HG02981 (cell line): ENCODE results near the gene CHAC1.
"Not testable (repeated sequence)": the region's sequence is repeated elsewhere in the genome, so short reads cannot be mapped to it uniquely, and the experiment has no call there.

Experiments used
- ATAC-seq: cut with Tn5 transposase; IDR thresholded peaks from one replicate; pipeline ENCODE4 v1.9.1; 2021; ENCODE audit warnings: mild to moderate bottlenecking, moderate library complexity; ENCODE audit not compliant: unreplicated experiment

Gene CHAC1

DNA sequence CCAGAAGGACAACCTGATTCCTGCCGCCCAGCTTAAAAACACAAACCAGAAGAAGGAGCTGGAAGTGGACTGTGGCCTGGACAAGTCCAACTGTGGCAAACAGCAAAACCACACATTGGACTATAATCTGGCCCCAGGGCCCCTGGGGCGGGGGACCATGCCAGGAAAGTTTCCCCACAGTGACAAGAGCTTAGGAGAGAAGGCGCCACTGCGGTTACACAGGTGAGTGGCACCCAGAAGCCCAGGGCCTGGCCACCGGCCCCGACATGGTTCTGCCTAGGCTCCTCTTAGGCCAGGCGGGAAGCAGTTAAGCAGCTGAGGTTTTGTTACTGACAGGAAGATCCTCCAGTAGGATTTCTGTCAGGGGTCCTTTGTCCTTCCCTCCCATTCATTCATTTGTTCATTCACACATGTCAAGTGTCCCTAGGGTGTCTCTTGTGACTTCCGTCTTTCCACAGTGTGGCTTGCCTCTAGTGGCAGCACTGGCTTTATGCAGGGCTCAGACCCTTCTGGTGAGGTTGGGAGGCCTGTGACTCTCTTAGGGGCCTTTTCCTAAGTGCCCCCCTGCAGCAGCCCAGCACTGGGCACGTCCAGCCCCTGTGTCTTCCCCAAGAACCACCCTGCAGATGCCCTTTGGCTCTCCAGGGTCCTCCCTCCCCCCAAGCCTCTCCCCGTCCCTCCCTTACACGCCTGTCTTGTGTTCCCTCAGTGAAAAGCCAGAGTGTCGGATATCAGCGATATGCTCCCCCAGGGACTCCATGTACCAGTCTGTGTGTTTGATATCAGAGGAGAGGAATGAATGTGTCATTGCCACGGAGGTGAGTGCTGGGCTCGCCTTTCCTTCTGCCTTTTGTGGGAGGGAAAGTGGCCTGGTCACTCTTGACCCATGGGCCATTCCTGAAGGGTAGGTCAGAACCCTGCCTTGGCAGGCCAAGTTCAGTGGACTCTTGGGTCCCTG is 16.3 kb upstream of the CHAC1 start:
- ATAC-seq, result no peak

DNA sequence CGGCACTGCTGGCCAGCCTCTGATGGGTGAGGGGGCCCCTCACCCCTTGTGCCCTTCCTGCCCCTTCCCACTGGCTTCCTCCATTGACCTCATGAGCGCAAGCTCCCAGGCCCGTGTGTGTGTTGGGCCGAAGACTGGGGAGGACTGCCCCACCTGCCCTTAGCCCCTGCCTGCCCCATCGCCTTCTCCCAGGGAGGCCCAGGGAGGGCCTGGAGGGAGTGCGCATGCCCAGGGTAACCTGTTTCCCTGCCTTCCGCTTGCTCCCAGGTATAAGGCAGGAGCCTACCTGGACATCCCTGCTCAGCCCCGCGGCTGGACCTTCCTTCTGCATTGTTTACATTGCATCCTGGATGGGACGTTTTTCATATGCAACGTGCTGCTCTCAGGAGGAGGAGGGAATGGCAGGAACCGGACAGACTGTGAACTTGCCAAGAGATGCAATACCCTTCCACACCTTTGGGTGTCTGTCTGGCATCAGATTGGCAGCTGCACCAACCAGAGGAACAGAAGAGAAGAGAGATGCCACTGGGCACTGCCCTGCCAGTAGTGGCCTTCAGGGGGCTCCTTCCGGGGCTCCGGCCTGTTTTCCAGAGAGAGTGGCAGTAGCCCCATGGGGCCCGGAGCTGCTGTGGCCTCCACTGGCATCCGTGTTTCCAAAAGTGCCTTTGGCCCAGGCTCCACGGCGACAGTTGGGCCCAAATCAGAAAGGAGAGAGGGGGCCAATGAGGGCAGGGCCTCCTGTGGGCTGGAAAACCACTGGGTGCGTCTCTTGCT is 15.3 kb upstream of the CHAC1 start:
- ATAC-seq, result no peak

DNA sequence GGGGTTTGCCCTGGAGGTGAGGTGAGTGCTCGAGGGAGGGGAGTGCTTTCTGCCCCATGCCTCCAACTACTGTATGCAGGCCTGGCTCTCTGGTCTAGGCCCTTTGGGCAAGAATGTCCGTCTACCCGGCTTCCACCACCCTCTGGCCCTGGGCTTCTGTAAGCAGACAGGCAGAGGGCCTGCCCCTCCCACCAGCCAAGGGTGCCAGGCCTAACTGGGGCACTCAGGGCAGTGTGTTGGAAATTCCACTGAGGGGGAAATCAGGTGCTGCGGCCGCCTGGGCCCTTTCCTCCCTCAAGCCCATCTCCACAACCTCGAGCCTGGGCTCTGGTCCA is 14.8 kb upstream of the CHAC1 start:
- ATAC-seq, result no peak

DNA sequence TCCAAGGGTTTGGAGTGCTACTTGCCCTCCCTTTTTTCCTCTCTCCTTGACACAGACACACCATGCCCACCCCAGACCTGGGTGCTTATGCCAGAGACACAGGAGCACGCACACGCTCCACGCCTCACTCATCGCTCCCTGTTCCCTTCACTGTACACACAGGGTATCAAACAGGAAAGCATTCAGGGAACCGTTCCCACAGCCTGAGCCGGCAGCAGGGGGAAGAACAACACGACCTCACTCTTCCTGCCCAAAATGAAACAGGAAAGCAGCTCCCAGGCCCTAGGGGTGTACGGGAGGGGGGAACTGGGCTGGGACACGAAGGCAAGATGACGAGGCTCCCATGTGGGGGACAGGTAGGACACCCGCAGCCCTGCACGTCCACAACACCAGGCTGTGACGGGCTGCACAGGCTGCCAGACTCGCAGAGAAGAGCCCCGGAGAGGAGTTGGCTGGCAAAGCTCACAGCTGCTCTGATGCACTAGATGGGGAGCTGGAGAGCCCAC is 12.9 kb upstream of the CHAC1 start:
- ATAC-seq, result no peak

DNA sequence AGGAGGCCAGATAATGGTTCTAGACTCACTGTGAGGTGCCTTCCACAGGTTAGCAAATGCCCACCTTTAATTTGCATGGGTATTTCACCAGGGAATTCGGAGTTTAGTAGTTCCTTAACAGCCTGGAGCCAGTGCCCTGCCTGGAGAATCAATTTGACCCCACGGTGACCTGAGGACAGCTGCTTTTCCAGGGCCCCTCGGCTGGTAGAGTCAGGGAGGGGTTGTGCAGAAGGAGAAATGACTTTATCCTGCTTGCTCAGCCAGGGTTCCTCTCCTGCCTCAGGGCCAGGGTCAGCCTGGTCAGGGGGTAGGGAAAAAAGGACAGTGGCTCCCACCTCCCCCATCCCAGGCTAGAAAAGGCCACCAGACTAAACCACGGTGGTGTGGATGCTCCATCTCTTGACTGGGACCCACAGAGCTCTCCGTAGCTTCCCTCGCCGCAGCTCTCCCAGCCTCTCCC is 12.2 kb upstream of the CHAC1 start:
- no peak for ATAC-seq

DNA sequence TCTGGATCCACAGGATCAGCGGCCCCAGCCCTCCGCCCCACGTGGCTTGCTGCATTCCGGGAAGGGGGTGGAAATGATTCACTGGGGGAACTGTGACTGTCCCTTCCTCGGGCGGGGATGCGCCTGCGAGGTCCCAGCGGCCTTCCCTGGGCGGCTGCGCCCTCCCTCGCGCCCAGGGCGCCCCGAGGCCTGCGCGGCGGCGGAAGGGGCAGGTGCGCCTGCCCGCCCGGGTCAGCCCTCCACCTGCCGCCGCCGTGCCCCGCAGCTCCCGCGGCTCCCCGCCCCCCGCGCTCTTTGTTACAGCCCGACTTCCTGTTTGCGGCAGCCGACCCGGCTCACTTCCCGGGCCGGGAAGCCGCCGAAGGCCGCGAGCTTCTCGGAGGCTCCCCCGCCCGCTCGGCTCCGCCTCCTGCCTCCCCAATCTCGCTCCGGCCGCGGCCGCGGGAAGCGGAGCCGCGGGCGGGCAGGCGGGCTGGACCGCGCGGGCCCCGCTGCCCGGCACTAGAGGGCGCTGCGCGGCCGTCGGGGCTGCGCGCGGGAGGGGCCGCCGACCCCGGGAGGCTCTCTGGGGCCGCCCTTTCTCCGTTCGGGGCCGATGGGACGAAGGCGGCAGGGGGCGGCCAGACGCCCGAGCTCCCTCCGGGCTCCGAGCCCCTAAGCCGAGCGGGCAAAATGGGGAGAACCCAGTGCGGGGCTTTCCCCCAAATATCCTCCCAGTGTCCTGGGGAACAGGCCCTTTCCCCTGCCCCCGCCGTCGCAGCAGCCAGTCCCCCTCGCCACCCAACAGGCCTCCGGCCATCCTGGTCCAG is 11.5 kb upstream of the CHAC1 start:
- peak; percentile 57 for ATAC-seq

DNA sequence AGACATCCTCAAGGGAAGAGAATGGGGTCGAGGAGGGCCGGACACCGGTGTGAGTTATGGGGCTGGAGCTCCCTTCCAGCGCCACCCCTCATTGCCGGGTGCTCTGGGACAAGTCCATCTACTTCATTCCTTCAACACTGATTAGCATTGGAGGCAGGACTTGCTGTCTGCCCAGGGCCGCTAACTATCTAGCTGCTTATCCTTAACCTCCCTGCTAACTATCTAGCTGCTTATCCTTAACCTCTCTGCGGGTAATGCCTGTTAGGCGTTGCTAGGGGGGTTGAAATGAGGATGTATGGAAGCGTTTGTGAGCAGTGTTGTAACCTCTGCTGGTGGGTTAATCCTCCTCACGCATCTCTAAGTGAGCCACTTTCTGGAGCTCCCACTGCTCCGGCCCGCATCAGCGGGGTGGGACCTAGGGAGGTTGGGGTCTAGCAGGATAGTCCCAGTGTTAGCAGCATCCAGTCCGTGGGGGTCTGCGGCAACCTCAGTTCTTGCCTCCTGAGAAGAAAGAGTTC is 10.9 kb upstream of the CHAC1 start:
- no peak for ATAC-seq

DNA sequence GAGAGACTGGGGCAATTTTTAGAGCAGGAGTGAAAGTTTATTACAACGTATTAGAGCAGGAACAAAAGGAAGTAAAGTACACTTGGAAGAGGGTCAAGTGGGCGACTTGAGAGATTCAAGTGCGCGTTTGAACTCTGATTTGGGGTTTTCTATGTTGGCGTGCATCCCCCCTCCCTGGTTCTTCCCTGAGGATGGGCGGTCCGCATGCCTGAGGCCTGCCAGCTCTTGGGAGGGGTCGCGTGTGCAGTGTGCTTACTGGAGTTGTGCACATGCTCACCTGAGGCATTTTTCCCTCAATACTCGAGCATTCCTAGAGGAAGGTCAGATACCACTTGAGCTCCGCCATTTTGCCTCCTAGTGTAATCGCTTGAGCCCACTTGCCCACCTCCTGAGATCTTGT is 10.4 kb upstream of the CHAC1 start:
- ATAC-seq, result no peak

DNA sequence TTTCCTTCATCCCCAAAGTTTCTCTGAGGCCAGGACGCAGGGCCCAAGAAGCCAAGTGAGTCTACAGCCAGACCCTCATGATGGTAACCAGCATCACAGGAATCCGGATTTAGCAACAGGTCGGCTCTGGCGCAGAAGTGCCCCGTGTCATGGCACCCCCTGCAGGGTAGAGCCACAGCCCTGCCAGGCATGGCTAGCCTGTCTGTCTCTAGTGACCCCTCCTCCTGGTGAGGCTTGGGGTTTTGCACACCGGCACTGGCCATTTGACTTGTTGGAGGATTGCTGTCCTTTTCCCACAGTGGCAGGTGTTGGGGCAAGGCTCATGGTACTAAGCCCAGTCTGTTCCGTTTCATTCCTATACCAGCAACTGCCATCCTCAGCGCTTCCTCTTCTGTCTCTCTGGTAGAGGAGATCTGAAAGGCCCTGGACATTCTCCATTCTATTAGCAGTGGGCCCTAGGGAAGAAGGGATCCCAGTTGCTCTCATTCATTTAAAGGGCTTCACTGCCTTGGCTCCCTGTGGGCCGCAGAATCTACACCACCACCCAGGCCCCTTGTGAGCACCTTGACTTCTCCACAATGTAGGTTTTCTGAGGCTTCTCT is 9.4 kb upstream of the CHAC1 start:
- ATAC-seq, result no peak

DNA sequence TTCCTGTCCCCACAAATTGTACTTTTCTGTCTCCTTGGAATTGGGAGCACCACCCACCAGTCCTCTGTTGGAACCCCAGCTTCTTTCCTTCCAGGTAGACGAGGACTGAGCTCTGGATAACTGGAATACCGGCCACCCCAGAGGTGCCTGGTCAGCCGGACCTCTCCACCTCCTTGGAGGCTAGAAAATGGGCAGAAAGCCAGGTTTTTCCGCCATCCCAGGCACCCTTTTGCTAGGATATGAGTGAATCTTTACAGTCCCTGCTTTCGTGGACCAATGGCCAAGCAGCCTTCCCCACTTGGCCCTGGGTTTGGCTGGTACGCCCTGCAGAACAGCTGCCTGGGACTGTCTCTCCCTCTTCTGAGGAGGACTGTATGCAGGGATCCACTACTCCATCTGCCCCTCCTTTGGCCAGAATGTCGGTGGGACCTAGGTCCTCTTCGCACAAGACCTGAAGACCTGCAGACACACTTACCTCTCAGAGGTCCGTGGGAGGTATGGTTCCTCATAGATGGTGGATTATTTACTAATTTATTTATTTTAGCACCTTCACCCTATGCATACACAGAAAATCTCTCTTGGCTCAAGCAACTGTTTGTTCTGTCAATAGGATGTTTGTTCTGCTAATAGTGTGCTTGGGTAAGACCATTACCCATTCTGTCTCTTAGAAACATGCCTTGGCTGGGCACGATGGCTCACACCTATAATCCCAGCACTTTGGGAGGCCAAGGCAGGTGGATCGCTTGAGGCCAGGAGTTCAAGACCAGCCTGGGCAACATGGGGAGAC is 8.6 kb upstream of the CHAC1 start:
- no peak for ATAC-seq

DNA sequence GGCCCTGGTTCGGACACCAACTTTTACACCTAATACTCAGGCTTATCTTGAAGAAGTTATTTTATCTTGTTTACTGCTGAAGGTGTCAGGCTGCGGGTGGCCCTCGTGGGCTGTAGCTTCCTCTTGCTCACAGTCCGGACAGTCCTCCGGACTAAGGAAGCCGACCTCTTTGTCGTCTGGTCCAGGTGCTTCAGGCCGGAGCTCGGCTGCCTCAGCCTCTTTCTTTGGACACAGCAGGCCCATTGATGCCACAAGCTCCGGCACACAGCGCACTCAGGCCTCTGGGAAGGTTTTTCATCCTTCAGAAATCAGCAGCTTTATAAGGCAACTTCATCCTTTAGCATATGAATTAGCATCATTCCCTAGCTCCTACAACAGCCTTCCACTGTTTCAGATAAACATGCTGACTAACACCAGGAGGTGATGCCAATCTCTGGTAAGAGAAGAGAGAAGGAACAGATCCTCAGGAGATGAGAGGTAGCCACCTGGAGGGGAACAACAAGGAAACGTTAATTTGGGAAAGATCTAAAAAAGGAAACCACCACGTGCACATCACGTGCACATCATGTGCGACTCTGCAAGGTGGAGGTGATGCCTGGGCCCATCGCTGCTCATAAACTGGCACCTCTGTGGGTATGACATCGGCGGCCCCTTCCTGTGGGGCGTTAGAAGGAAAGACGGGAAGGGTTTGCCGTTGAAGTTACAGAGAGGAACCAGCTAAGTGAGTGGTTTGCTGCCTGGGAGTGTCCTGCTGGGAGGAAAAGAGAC is 4.4 kb upstream of the CHAC1 start:
- no peak for ATAC-seq

DNA sequence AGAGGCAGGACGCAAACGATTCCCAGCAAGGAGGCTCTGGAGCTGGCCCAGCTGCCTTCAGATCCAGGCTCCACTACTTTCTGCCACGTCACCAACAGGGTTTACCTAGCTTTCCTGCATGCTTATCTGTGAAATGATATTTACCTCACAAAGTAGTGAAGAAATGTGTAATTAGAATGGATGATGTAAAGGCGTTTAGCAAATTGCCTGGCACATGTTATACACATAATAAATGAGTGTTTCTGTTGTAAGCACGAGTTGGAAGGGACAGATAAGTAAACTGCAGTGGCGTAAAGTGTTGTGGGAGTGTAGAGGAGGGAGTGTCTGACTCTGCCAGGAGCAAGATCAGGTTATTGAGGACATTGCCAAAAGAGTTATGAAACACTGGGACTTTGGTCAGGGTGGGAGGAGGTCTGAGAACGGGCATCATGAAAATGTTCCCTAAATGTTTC is 3.5 kb upstream of the CHAC1 start:
- no peak for ATAC-seq

DNA sequence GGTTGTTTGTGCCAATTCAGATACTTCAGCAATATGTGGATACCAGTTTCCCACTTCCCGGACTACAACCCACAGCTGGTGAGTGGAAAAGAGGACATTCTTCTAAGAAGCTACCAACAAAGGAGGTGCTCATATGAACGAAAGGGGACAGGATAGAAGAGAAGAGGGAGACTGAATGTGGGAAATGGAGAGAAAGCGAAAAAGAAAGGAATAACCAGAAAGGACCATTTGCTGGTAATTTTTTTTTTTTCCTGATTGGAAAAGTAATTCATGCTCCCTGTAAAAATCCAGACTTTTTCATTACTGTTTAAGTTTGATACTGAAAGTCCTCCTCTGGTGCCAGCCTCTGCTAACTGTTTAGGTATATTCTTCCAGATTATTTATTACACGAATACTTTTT is 1.5 kb upstream of the CHAC1 start:
- ATAC-seq, result no peak

DNA sequence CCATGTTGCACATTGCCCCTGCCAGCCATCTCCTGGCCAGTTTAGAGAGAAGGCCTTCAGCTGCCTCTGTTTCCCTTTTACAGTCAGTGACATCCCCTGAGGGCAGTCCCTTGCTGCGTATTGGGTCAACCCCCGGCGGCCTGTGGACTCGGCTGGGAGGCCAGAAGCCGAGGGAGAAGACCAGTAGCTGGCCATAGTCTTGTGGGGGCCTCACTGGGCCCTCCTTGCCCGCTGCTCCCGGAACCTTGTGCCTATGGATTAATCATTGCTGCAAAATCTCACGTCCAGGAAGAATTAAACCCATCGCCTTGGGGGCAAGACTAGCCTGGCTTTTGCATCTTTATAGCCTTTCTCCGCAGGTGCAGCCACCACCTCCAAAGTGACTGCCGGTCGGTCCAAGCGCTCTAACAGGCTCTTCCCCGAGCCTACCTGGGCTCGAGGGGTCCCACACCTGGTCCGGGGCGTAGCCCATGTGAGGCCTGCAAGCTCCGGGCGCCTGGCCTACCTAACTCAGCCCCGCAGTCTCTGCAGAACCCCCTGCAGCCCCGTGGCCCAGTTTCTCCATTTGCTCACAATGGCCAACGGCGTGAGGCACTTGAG is 870 bp upstream of the CHAC1 start:
- peak; percentile 3 for ATAC-seq

DNA sequence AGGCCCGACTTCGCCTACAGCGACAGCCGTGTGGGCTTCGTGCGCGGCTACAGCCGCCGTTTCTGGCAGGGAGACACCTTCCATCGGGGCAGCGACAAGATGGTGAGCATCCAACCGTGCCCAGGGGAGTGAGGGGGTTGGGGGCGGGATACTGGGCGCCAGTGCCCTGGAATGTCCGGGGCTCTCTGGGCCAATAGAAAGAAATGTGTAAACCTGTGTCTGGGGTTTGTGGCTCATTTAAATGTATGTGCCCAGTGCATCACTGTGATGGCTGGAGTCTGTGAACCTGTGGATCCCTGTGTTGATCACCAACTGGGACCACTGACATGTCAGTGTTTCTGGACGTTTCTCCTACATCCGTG is 423 bp downstream of the CHAC1 start:
- no peak for ATAC-seq

DNA sequence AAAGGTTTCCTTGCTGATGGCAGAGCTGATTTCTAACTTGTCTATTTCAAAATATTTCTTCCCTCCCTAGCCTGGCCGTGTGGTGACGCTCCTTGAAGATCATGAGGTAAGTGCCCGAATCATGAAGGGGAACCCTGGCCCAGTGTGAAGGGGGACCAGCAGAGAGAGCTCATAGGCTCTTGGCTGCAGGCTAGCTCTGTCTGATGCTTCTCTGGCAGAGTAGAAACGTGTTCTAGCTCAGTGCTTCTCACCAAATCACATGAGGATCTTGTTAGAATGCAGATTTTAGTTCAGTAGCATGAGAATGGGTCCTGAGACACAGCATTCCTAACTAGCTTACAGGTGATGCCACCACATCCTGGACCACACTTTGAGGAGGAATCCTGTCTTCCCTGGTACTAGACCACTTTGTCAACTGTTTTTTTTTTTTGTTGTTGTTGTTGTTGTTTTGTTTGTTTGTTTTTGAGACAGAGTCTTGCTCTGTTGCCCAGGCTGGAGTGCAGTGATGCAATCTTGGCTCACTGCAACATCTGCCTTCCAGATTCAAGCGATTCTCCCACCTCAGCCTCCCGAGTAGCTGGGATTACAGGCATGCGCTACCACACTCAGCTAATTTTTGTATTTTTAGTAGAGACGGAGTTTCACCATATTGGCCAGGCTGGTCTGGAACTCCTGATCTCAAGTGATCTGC is 1.0 kb downstream of the CHAC1 start:
- ATAC-seq, result not testable (repeated sequence)

DNA sequence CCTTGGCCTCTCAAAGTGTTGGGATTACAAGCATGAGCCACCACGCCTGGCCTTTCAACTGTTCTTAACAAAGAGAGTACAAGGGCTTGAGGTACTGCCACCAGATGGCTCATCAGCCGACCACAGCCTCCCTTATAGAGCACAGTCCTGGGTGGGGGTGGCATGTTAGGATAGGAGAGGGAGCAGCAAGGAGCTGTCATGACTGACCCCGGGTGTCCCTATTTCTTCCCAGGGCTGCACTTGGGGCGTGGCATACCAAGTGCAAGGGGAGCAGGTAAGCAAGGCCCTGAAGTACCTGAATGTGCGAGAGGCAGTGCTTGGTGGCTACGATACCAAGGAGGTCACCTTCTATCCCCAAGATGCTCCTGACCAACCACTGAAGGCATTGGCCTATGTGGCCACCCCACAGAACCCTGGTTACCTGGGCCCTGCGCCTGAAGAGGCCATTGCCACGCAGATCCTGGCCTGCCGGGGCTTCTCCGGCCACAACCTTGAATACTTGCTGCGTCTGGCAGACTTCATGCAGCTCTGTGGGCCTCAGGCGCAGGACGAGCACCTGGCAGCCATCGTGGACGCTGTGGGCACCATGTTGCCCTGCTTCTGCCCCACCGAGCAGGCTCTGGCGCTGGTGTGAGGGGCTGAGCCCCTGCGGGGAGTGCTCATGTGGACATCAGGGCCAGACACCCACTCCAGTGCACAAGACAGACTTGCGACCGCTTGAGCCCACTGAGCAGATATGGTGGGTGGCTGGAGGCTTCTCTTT is 2.1 kb downstream of the CHAC1 start:
- ATAC-seq, result no peak
